ENCODE results near the gene CEP85. TPM values are rescaled to one million over a fixed set of nuclear protein-coding genes. Genes with fewer than 3 reads are reported as not detected.

Gene CEP85
- total and polyA plus RNA-seq, 2 of the 13 experiments (the other 11 are each of a cell fraction or from before 2014, with no cell fraction given), result 16.1 to 26.7 TPM

- FAIRE-seq (no peak), DNase-seq (ENCODE audit: low spot score) (no peak), ATAC-seq (no peak)
- Histone ChIP-seq H2AFZ (ENCODE audit: low read length) (no peak overlapping the region), H3K27ac (ENCODE audit: extremely low read length, insufficient read depth, low read length) (no peak overlapping the region), H4K20me1 (ENCODE audit: insufficient read depth, low read length) (no peaks in the 10 kb centered on the region), H3K4me2 (ENCODE audit: low read depth, low read length) (no peak overlapping the region), H3K9ac (ENCODE audit: insufficient read depth, low read depth, low read length) (no peak overlapping the region), H3K4me3 (replicated peaks in 1 of 3; ENCODE audit: insufficient read depth in 1 of 3, low read depth in 2 of 3, low read length in 3 of 3) (no peak overlapping the region), H3K4me1 (ENCODE audit: insufficient read depth, low read length) (peaks cover 39% of the 10 kb centered on the region), H3K36me3 (replicated peaks in 1 of 2; ENCODE audit: control insufficient read depth in 1 of 2, insufficient read depth in 2 of 2, low read length in 2 of 2) (peaks cover 14 to 39% of the 10 kb centered on the region in 2 experiments), H3K79me2 (ENCODE audit: insufficient read depth, low read length) (no peaks in the 10 kb centered on the region), H3K9me3 (ENCODE audit: low read length) (no peaks in the 10 kb centered on the region), H3K27me3 (ENCODE audit: control insufficient read depth in 1 of 2, insufficient read depth in 2 of 2, low read length in 2 of 2) (no peaks in the 10 kb centered on the region)
- in situ Hi-C loops (cut with HindIII; ENCODE audit: extremely low pct_ligation_motif_present, low pct_unique_long_range_greater_than_20kb) (no loop called here), intact Hi-C loops (cut with micrococcal nuclease; ENCODE audit: unreplicated experiment) (no loop called here)
- ChIA-PET CTCF (ENCODE audit: low intra/inter-chr PET ratio, low total read pairs) (no interaction called here), POLR2A (no interaction called here)
- WGBS (ENCODE audit: low lambda C conversion rate), result 94% methylated on average over 4 of the region's 4 CpGs
- no TSS peak for BruUV-seq (replicated peaks)
- TF ChIP-seq BRF2 (CRISPR knock-in tag; IDR thresholded peaks at IDR 0.05), result no peak
- no peak for TF ChIP-seq ZNF235 (CRISPR knock-in tag; IDR thresholded peaks at IDR 0.05; ENCODE audit: borderline replicate concordance)
- TF ChIP-seq NFKBIZ (CRISPR knock-in tag; IDR thresholded peaks at IDR 0.05), result no peak
- no peak for TF ChIP-seq U2AF1 (optimal IDR thresholded peaks at IDR 0.05; ENCODE audit: low read depth, low read length)
- TF ChIP-seq ADNP (CRISPR knock-in tag; IDR thresholded peaks at IDR 0.05), result no peak
- no peak for TF ChIP-seq ZNF589 (CRISPR knock-in tag; conservative IDR thresholded peaks at IDR 0.05)
- TF ChIP-seq, protein P1, sequence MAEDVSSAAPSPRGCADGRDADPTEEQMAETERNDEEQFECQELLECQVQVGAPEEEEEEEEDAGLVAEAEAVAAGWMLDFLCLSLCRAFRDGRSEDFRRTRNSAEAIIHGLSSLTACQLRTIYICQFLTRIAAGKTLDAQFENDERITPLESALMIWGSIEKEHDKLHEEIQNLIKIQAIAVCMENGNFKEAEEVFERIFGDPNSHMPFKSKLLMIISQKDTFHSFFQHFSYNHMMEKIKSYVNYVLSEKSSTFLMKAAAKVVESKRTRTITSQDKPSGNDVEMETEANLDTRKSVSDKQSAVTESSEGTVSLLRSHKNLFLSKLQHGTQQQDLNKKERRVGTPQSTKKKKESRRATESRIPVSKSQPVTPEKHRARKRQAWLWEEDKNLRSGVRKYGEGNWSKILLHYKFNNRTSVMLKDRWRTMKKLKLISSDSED (CRISPR knock-in tag; IDR thresholded peaks at IDR 0.05), result no peak
These were observed 44.3 kb downstream of the CEP85 start for GRCh38 chr1:26278303-26278702.

Measured in HepG2 (cell line).